MV-4-11 (cell line): ENCODE measurements around the gene SLC1A2.

Experiments
- DNase-seq: peaks from one replicate; lab custom pipeline; 2025; lab: John Stamatoyannopoulos, UW

The SLC1A2 gene

GRCh38 chr11:35324981-35325380 lies 94.4 kb downstream of the SLC1A2 start:
- DNase-seq: no peak

- DNase-seq: no peak
These were observed 95.0 kb downstream of the SLC1A2 start for GRCh38 chr11:35324183-35324886.

- DNase-seq: no peak
These were observed 96.1 kb downstream of the SLC1A2 start for GRCh38 chr11:35323076-35323868.

GRCh38 chr11:35322318-35322979 lies 96.9 kb downstream of the SLC1A2 start:
- DNase-seq: no peak

GRCh38 chr11:35321532-35322317 lies 97.6 kb downstream of the SLC1A2 start:
- no peak for DNase-seq

GRCh38 chr11:35321111-35321510 lies 98.2 kb downstream of the SLC1A2 start:
- no peak for DNase-seq

- DNase-seq: peak; percentile 75
These were observed 100.1 kb downstream of the SLC1A2 start for GRCh38 chr11:35318977-35319925.

GRCh38 chr11:35318309-35318708 lies 101.0 kb downstream of the SLC1A2 start:
- DNase-seq: no peak

- DNase-seq: no peak
These were observed 102.1 kb downstream of the SLC1A2 start for GRCh38 chr11:35317253-35317652.

GRCh38 chr11:35316161-35316560 lies 103.2 kb downstream of the SLC1A2 start:
- no peak for DNase-seq

- no peak for DNase-seq
These were observed 105.6 kb downstream of the SLC1A2 start for GRCh38 chr11:35313760-35314153.

GRCh38 chr11:35313066-35313759 lies 106.1 kb downstream of the SLC1A2 start:
- DNase-seq: peak; percentile 95

- peak; percentile 68 for DNase-seq
These were observed 108.0 kb downstream of the SLC1A2 start for GRCh38 chr11:35311331-35311730.

- DNase-seq: peak; percentile 81
These were observed 111.2 kb downstream of the SLC1A2 start for GRCh38 chr11:35308157-35308556.

- no peak for DNase-seq
These were observed 112.1 kb downstream of the SLC1A2 start for GRCh38 chr11:35307221-35307621.

- DNase-seq: peak; percentile 64
These were observed 113.5 kb downstream of the SLC1A2 start for GRCh38 chr11:35305670-35306382.

- no peak for DNase-seq
These were observed 114.4 kb downstream of the SLC1A2 start for GRCh38 chr11:35304900-35305460.

GRCh38 chr11:35304386-35304775 lies 115.0 kb downstream of the SLC1A2 start:
- DNase-seq: peak; percentile 66
